GM21381 (cell line): ENCODE measurements around the gene LARP1.
"Not testable (repeated sequence)": the region's sequence is repeated elsewhere in the genome, so short reads cannot be mapped to it uniquely, and the experiment has no call there.

Experiments used
- ATAC-seq: cut with Tn5 transposase; IDR thresholded peaks from one replicate; pipeline ENCODE4 v1.9.1; 2021; ENCODE audit warnings: mild to moderate bottlenecking, moderate library complexity; ENCODE audit not compliant: unreplicated experiment

Gene LARP1

DNA sequence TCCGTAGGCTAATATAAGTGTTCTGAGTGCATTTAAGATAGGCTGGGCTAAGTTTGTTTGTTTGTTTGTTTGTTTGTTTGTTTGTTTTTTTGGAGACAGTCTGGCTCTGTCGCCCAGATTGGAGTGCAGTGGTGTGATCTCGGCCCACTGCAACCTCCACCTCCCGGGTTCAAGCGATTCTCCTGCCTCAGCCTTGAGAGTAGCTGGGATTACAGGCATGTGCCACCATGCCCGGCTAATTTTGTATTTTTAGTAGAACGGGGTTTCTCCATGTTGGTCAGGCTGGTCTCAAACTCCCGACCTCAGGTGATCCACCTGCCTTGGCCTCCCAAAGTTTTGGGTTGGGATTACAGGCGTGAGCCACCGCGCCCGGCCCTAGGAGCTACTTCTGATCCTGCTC, 4.7 kb downstream of the LARP1 start:
- not testable (repeated sequence) for ATAC-seq

DNA sequence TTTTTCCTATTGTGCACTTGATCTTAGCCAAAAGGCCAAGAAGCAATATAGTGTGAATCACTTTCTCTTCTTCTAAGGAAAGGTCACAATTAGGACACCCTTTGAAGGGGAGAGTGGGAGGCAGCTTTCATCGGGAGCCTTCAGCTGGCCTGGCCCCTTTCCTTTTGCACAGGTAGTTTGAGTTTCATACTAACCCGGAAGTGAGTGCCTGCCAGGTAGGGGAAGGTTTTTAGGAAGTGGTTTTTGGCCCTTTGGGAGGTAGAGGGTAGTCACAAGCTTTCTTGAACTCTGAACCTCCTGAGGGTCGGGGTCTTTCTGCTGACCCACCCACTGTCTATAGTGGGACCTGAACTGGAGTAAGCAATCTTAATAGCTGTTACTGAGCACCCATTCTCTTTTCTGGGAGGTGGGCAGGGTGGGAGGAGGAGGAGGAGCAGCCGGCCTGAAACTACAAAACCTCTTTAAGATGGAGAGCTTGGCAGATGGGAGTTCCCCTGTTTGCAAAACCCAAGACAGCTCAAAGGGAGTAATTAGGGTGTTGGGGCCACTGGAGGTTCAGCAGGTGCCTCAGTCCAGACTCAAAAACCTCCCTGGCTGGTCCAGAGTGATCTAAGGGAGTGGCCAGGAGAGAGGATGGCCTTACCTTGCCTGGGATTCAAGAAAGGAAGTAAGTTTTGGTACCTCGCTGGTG, 6.0 kb downstream of the LARP1 start:
- ATAC-seq = peak; percentile 34

- no peak for ATAC-seq
Measured at GRCh38 chr5:154762261-154762660, 7.1 kb downstream of the LARP1 start.

GRCh38 chr5:154762700-154763099, 7.5 kb downstream of the LARP1 start:
- no peak for ATAC-seq

DNA sequence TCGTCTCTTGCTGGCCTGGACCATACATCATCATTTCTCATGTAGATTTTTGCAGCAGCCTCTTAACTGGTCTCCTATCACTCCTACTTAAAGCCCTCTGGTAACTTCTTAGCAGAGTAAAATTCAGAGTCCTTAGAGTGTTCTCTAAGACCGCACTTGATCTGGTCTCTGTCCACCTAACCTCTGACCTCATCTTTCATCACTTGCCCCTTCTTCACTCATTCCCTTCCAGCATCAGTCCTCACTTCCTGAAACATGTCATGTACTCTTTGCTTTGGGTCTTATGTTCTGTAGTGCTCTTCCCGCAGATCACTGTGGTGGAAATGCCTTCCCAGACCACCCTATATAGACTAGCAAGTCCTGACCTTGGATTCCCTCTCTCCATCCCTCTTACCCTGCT, 9.8 kb downstream of the LARP1 start:
- no peak for ATAC-seq

DNA sequence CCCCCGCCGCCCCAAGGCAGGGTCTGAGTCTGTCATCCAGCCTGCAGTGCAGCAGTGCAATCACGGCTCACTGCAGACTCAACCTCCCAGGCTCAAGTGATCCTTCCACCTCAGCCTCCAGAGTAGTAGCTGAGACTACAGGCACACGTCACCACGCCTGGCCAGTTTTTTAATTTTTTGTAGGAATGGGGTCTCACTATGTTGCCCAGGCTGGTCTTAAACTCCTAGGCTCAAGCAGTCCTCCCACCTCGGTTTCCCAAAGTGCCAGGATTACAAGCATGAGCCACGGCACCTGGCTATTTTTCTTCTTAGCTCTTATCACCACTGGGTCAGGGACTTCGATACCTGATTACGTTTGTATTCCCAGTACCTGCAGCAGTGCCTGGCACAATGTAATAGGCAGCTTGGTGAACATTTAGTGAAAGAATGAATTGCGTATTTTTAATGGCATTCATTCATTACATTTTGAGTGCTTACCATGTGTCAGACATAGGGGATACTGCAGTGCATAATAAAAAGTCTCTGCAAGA, 10.3 kb downstream of the LARP1 start:
- ATAC-seq = no peak

DNA sequence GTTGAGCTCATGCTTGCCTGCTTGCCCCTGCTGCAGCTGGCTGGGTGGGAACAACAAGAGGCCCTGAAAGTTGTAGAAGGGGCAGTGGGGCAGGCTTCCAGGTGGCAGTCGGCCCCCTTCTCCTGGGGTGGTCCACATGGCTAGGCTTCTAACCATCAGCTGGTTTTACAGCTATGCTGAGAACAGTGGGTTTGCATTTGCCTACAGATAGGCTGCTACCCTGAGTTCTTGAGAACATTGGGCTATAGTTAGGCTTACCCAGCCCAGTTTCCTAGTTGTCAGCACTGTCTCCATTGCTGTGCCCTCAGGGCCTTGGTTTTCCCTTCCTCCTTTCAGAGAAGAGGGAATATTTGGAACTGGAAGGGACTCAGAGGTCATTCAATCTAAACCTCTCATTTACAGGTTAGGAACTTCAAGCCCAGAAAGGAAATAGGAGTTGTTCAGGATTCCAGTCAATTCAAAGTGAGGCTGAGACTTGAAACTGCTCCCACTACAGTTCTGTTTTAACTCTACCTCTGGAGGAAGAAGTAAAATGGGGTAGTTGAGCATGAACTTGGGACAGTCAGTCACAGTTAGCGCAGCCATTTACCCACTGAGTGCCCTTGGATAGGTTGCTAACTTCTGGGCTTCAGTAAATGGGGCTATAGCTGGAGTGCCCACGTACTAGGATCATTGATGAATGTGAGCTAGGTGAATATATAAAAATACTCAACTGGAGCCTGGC, 11.5 kb downstream of the LARP1 start:
- no peak for ATAC-seq

DNA sequence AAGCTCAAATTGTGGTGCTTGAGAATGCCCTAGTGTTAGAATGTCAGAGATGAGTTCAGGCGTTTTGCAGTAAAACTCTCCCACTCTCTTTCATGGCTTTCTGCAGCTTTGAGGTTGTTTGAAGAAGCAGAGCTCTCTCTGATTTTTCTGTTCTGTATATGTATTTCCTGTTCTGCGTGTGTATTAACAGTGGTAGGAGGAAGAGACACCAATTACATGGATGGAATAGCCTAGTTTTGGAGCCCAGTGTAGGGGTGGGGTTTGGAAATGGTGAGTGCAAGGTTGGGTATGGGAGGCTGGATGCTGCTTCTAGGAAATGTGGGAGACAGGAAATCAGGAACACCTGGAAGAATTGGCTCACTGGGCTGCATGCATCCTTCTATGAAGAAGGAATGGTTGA, 12.4 kb downstream of the LARP1 start:
- ATAC-seq = no peak

DNA sequence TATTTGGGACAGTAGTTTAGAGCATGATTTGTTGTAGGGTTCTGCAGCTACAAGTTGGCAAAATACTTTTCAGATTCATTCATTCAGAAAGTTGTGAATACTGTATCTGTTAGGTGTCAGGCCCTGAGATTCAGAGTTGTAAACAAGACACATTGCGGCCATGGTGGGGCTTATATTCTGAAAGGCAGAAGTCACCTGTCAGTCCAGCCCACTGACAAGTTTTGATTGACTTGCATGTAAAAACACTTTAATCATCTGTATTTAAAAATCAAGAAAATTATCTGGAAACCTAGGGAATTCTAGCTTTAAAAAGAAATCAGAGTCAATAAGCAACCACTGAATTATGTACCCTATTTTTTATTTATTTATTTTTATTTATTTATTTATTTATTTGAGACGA, 13.0 kb downstream of the LARP1 start:
- ATAC-seq = no peak

DNA sequence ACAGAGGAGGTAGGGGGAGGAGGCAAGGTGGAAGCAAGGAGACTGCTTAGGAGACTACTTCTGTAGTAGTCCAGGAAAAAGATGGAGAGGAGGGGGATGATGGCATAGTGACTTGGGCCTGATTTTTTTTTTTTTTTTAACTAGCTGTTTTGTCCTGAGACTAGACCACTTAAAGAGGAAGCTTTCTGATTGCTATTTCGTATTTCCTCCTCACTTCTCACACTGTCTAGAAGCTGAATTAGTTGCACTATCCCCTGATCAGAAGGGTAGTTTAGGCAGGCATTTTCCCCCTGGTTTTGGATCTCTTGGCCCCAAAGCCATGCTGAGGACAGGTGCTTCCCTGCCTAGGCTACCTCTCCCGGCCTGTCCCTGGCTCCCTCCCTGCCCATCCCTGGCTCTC, 14.9 kb downstream of the LARP1 start:
- ATAC-seq = no peak

- ATAC-seq = no peak
Measured at GRCh38 chr5:154771383-154771901, 16.3 kb downstream of the LARP1 start.

GRCh38 chr5:154773326-154773725, 18.1 kb downstream of the LARP1 start:
- no peak for ATAC-seq

GRCh38 chr5:154776167-154776566, 21.0 kb downstream of the LARP1 start:
- ATAC-seq = no peak

GRCh38 chr5:154778534-154778933, 23.4 kb downstream of the LARP1 start:
- ATAC-seq = no peak

DNA sequence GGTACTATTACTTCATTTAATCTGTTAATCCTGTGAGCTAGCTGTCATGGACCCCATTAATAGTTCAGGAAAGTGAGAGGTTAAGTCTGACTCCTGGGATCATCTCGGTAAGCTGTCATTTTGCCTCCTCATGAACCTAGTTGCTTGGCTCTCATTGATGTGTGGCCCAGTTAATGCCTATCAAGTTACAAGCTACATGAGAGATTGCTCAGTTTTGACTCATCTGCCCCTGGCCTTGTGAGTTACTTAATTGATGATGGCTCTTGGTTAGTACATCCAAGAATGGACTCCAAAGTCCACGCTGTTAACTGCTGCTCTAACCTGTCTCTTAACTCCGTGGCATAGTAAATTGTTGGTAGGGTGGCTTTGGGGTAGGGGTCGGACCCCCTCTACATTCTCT, 23.9 kb downstream of the LARP1 start:
- ATAC-seq = no peak

- no peak for ATAC-seq
Measured at GRCh38 chr5:154780128-154780527, 25.0 kb downstream of the LARP1 start.

- no peak for ATAC-seq
Measured at GRCh38 chr5:154782326-154782725, 27.1 kb downstream of the LARP1 start.

DNA sequence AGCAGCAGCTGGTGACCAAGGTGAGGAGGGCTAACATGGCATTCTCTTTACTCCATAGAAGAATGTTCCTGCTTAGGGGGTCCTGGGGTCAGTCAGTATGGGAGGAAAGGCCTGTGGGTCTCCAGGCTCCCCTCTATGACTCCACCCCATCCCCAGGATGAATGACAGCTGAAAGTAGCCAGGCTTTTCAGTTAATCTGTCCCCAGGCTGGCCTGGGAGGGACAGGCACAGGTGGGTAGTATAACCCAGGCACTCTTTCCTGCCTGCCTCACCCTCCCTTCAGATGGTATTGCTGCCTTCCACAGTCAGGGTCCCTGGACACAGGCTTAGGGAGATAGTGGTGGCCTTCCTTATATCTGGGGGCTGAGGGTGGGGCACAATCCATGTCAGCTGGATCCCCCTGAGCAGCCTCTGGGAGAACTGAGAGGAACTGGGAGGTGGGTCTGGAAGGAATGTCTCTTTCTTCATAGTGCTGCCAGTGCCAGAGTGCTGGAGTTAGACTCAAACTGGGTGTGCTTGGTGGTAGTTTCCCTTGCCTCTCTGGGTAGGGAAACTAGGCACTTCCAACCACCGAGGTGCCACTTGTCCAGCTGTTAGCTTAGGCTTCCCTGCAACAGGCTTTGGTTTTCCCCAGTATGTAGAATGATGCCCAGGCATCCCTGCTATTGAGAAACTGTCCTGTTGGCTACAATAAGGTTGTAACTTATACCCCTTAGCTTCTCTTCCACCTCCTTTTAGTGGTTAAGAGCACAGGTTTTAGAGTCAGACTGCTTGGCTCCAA, 27.8 kb downstream of the LARP1 start:
- no peak for ATAC-seq

- ATAC-seq = peak; percentile 55
Measured at GRCh38 chr5:154783774-154784460, 28.7 kb downstream of the LARP1 start.

- ATAC-seq = no peak
Measured at GRCh38 chr5:154784856-154785255, 29.7 kb downstream of the LARP1 start.

GRCh38 chr5:154786414-154786813, 31.2 kb downstream of the LARP1 start:
- ATAC-seq = no peak
